NCI-H2107 (cell line): ENCODE results near the gene YLPM1.
A peak's percentile ranks its signal among the peaks of the same experiment; 100 is the strongest.

Experiments
- DNase-seq: peaks from one replicate; lab custom pipeline; 2025; lab: John Stamatoyannopoulos, UW

The YLPM1 gene

DNA sequence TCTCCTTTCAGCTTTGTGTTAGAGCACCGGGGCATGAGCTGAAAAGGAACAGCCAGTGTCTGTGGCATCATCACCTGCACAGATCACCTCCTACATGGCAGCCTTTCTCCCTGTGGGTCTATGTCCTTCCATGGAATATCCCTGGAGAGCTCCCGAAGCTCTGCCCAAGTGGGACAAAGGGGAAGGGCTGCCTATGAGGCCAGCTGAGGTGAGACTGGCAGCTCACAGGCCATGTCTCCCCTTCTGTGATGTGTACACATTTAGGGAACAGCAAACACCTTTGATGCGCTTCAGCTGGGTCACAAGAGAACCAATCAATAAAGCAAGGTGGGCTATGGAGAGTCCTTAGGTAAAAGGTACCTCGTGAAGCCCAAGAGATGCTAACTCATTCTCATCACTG is 108.7 kb downstream of the YLPM1 start:
- DNase-seq, result no peak

GRCh38 chr14:74875204-74875603 is 112.1 kb downstream of the YLPM1 start:
- DNase-seq, result no peak

GRCh38 chr14:74875941-74876913 is 113.1 kb downstream of the YLPM1 start, which contains the start of gene PROX2:
Gene PROX2 (minus strand): TSS chr14:74876145. CDS start chr14:74863834, 12,311 bp downstream.
- no peak for DNase-seq

GRCh38 chr14:74879427-74880182 is 116.5 kb downstream of the YLPM1 start:
- no peak for DNase-seq

GRCh38 chr14:74881431-74882102 is 118.5 kb downstream of the YLPM1 start, which contains the start of gene DLST:
Gene DLST (plus strand): TSS chr14:74881916. CDS start chr14:74881954, 38 bp downstream.
- peak; percentile 86 for DNase-seq

- no peak for DNase-seq
Measured at GRCh38 chr14:74882103-74882920, 119.2 kb downstream of the YLPM1 start.
